ENCODE results near the gene LPP.

Gene LPP

DNA sequence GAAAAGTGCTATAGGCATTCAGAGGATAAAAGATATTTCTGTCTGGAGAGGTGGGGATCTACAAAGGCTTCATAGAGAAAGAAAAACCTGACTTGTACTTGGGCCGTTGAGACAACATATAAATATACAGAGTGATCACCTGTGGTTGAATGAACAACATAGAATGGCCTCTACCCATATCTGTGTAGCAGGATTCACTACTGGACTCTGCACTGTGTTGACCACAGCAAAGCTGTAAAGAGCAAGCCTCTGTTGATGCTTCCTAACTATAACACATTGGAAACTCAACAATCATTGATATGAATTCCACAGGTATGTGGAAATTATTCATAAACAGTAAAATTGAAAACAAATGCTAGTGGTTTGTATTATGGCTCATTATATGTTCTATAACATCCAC, 19.1 kb upstream of the LPP start:
- TF ChIP-seq TAF1 (IDR thresholded peaks at IDR 0.05; ENCODE audit: borderline replicate concordance, insufficient read depth, low read length) (no peak), POLR2AphosphoS5 (IDR thresholded peaks at IDR 0.05; ENCODE audit: low read depth, low read length) (no peak)
- TF ChIP-seq, protein P1, sequence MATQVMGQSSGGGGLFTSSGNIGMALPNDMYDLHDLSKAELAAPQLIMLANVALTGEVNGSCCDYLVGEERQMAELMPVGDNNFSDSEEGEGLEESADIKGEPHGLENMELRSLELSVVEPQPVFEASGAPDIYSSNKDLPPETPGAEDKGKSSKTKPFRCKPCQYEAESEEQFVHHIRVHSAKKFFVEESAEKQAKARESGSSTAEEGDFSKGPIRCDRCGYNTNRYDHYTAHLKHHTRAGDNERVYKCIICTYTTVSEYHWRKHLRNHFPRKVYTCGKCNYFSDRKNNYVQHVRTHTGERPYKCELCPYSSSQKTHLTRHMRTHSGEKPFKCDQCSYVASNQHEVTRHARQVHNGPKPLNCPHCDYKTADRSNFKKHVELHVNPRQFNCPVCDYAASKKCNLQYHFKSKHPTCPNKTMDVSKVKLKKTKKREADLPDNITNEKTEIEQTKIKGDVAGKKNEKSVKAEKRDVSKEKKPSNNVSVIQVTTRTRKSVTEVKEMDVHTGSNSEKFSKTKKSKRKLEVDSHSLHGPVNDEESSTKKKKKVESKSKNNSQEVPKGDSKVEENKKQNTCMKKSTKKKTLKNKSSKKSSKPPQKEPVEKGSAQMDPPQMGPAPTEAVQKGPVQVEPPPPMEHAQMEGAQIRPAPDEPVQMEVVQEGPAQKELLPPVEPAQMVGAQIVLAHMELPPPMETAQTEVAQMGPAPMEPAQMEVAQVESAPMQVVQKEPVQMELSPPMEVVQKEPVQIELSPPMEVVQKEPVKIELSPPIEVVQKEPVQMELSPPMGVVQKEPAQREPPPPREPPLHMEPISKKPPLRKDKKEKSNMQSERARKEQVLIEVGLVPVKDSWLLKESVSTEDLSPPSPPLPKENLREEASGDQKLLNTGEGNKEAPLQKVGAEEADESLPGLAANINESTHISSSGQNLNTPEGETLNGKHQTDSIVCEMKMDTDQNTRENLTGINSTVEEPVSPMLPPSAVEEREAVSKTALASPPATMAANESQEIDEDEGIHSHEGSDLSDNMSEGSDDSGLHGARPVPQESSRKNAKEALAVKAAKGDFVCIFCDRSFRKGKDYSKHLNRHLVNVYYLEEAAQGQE (IDR thresholded peaks at IDR 0.05; ENCODE audit: insufficient read depth in 1 of 2, low read depth in 2 of 2, low read length in 2 of 2), result no peak

DNA sequence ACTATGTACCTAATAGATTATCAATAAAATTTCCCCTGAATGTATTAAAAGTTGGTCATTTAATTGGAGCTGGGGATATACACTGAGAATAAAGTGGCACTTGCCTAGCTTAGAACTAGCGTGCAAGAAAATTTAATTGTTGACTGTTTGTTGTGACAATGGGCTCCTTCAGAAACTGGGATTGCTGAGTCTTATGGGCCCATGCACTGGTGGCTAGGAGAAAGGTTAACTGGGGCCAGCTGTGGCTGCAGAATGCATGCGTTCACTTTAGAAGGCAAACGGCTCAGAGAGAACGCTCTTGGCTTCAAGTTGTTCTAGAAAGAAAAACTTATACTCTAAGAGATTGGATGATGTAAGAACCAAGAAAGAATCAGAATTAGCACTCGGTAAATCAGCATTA, 18.7 kb upstream of the LPP start:
- TF ChIP-seq FOXP2 (optimal IDR thresholded peaks at IDR 0.05; ENCODE audit: borderline replicate concordance, extremely low read depth, extremely low read length, insufficient read depth), result no peak
- TF ChIP-seq POLR2AphosphoS5 (IDR thresholded peaks at IDR 0.05; ENCODE audit: low read depth, low read length), result no peak
- TF ChIP-seq SIN3A (IDR thresholded peaks at IDR 0.05; ENCODE audit: borderline replicate concordance, insufficient read depth, low read length), result no peak
- TF ChIP-seq TAF1 (IDR thresholded peaks at IDR 0.05; ENCODE audit: borderline replicate concordance, insufficient read depth, low read length), result no peak
- TF ChIP-seq, protein P1 (IDR thresholded peaks at IDR 0.05; ENCODE audit: insufficient read depth in 1 of 2, low read depth in 2 of 2, low read length in 2 of 2), result no peak

DNA sequence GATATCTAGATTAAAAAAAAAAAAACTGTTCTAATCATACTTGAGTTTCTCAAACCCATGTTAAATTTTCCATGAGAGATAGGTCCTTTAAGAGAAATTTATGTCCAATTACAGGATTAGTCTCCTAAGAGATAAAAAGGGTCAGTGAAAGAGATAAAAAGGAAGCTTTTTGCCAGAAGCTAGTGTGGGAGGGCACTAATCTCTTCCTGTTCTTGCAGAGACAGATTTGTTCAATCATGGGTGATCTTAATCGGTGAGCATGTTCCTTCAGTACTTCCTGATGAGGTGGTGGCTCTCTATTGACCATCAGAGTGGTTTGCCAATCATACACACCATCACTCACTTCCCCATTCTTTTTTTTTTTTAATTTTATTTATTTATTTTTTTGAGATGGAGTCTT, 16.9 kb upstream of the LPP start:
- TF ChIP-seq TAF1 (IDR thresholded peaks at IDR 0.05; ENCODE audit: borderline replicate concordance, insufficient read depth, low read length) (no peak), SIN3A (IDR thresholded peaks at IDR 0.05; ENCODE audit: borderline replicate concordance, insufficient read depth, low read length) (no peak), FOXP2 (optimal IDR thresholded peaks at IDR 0.05; ENCODE audit: borderline replicate concordance, extremely low read depth, extremely low read length, insufficient read depth) (no peak), POLR2AphosphoS5 (IDR thresholded peaks at IDR 0.05; ENCODE audit: low read depth, low read length) (no peak)
- TF ChIP-seq, protein P1 (IDR thresholded peaks at IDR 0.05; ENCODE audit: insufficient read depth in 1 of 2, low read depth in 2 of 2, low read length in 2 of 2), result no peak

DNA sequence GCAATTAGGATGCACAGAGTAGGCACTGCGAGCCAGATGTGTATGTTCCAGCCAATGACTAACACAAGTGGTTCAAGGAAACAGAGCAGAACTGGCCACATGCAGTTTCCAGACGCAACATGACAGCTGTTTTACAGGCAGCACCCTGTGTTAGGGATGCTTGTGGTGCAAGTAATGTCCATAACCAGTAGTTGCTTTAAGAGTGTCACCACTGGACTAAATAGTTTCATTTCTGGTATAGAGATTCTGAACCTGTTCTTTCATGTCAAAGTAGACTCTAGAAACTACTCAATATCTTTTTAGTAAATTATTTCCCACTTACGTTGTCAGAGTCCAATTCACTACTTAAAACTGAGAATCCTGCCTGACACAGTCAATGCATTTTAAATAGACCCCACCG, 14.5 kb upstream of the LPP start:
- no peak for TF ChIP-seq POLR2AphosphoS5 (IDR thresholded peaks at IDR 0.05; ENCODE audit: low read depth, low read length)
- TF ChIP-seq, protein P1 (IDR thresholded peaks at IDR 0.05; ENCODE audit: insufficient read depth in 1 of 2, low read depth in 2 of 2, low read length in 2 of 2), result no peak
- TF ChIP-seq SIN3A (IDR thresholded peaks at IDR 0.05; ENCODE audit: borderline replicate concordance, insufficient read depth, low read length), result no peak
- TF ChIP-seq TAF1 (IDR thresholded peaks at IDR 0.05; ENCODE audit: borderline replicate concordance, insufficient read depth, low read length), result no peak
- TF ChIP-seq FOXP2 (optimal IDR thresholded peaks at IDR 0.05; ENCODE audit: borderline replicate concordance, extremely low read depth, extremely low read length, insufficient read depth), result no peak

DNA sequence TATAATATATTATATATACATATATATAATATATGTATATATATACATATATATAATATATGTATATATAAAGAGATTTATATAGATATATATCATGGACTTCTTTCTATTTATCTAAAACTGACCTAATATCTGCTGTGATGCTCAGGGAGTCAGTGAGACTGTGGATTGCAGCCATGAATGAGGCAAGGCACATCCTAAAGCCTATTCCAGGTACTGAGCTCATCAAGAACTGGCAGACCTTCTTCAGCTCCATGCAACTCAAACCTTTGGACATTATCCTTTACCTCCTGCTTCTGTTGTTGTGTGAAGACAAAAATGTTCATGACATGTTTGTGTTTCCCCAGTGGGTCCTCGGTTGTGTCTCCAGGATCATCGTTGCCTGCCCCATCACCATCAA, 7.7 kb upstream of the LPP start:
- TF ChIP-seq FOXP2 (optimal IDR thresholded peaks at IDR 0.05; ENCODE audit: borderline replicate concordance, extremely low read depth, extremely low read length, insufficient read depth), result no peak
- TF ChIP-seq POLR2AphosphoS5 (IDR thresholded peaks at IDR 0.05; ENCODE audit: low read depth, low read length), result no peak
- TF ChIP-seq, protein P1 (IDR thresholded peaks at IDR 0.05; ENCODE audit: insufficient read depth in 1 of 2, low read depth in 2 of 2, low read length in 2 of 2), result no peak
- no peak for TF ChIP-seq SIN3A (IDR thresholded peaks at IDR 0.05; ENCODE audit: borderline replicate concordance, insufficient read depth, low read length)
- no peak for TF ChIP-seq TAF1 (IDR thresholded peaks at IDR 0.05; ENCODE audit: borderline replicate concordance, insufficient read depth, low read length)
